ENCODE data around the gene SNX10.

GRCh38 chr7:26422761-26423160 is 131.1 kb downstream of the SNX10 start:
- TF ChIP-seq EZH2 (IDR thresholded peaks at IDR 0.05; ENCODE audit: insufficient read depth, poor library complexity, severe bottlenecking) = no peak
- TF ChIP-seq EZH2phosphoT487 (IDR thresholded peaks at IDR 0.05; ENCODE audit: insufficient read depth, low read depth) = no peak

Data from GM23248 (cell line).